ENCODE results near the gene NRXN3.

Gene NRXN3

DNA sequence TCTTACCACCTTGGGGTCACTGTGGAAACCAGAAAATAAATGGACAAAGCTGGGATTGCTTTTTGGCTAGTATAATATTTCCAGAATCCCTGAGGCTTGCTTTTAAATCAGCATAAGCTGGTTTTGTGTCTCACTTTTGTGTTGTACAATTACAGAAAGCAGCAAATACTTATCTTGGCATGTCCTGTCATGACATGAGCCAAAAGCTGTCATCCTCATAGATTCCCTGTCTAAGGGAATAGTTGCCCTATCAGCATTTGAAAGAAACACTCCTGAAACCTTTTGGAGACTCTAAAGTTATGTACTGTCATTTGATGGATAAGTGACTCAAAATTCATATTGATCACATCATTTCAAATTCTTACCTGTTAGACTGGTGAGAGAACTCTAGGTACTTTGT is 987.2 kb downstream of the NRXN3 start:
- no peaks in the 10 kb centered on the region for H3K4me1 ChIP-seq (ENCODE audit: control insufficient read depth, insufficient read depth, low read length, unreplicated experiment)
- H3K4me3 ChIP-seq (ENCODE audit: low read depth, low read length): no peak overlapping the region
- no peaks in the 10 kb centered on the region for H3K79me2 ChIP-seq (ENCODE audit: control insufficient read depth, insufficient read depth, low read length, unreplicated experiment)
- no peak overlapping the region for H2AFZ ChIP-seq (ENCODE audit: low read length, unreplicated experiment)
- no peak overlapping the region for H3K27ac ChIP-seq (ENCODE audit: low read depth, low read length)
- H3K27me3 ChIP-seq (ENCODE audit: insufficient read depth, low read length): peaks cover 30% of the 10 kb centered on the region
- no peaks in the 10 kb centered on the region for H3K36me3 ChIP-seq (ENCODE audit: insufficient read depth, low read length)

DNA sequence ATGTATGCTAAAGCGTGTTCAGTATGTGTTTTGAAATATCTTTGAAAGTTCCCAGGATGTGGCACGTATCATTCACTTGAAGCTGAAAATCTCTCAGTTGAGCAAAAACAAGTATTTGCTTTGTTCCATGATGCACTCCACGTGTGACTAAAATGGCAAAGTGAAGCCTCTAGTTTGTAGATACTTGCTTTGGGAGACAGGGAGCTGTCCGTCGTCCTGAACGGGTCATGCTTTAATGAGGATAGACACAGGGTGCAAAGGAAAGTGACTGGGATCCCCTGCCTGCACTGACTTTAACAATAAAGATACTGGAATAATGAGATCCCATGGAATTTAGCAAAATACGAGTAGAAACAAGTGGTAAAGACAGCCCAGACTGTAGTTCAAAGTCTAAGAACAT is 991.4 kb downstream of the NRXN3 start:
- no peak overlapping the region for H3K27ac ChIP-seq (ENCODE audit: low read depth, low read length)
- H3K4me1 ChIP-seq (ENCODE audit: control insufficient read depth, insufficient read depth, low read length, unreplicated experiment): no peaks in the 10 kb centered on the region
- no peaks in the 10 kb centered on the region for H3K36me3 ChIP-seq (ENCODE audit: insufficient read depth, low read length)

DNA sequence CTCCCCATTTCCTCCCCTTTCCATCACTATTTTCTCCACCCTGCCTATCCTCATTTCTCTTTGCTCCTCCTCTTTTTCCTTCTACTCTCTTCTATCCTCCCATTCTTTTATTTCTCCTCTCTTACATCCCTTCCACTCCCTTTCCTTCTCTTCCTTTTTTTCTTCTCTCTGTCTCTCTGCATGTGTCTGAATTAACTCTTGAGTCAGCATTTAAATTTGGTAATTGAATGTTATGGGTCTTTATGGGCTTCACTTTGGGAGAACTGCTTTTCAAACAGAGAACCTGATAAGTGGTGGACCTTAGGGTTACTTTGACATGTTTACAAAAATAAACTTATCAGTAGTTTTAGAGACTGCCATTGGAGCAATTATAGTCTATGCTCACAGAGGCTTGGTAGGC is 992.7 kb downstream of the NRXN3 start:
- H2AFZ ChIP-seq (ENCODE audit: low read length, unreplicated experiment): no peak overlapping the region
- H3K4me1 ChIP-seq (ENCODE audit: control insufficient read depth, insufficient read depth, low read length, unreplicated experiment): no peaks in the 10 kb centered on the region
- no peaks in the 10 kb centered on the region for H3K27me3 ChIP-seq (ENCODE audit: insufficient read depth, low read length)
- no peak overlapping the region for H3K27ac ChIP-seq (ENCODE audit: low read depth, low read length)
- H3K79me2 ChIP-seq (ENCODE audit: control insufficient read depth, insufficient read depth, low read length, unreplicated experiment): no peaks in the 10 kb centered on the region
- no peak overlapping the region for H3K4me3 ChIP-seq (ENCODE audit: low read depth, low read length)
- no peaks in the 10 kb centered on the region for H3K36me3 ChIP-seq (ENCODE audit: insufficient read depth, low read length)

More for the DNA sequence above, 991.4 kb downstream of the NRXN3 start:
- Histone ChIP-seq H3K27me3 (ENCODE audit: insufficient read depth, low read length) (peaks cover 10% of the 10 kb centered on the region), H3K4me3 (ENCODE audit: low read depth, low read length) (no peak overlapping the region), H3K79me2 (ENCODE audit: control insufficient read depth, insufficient read depth, low read length, unreplicated experiment) (no peaks in the 10 kb centered on the region), H2AFZ (ENCODE audit: low read length, unreplicated experiment) (no peak overlapping the region)

DNA sequence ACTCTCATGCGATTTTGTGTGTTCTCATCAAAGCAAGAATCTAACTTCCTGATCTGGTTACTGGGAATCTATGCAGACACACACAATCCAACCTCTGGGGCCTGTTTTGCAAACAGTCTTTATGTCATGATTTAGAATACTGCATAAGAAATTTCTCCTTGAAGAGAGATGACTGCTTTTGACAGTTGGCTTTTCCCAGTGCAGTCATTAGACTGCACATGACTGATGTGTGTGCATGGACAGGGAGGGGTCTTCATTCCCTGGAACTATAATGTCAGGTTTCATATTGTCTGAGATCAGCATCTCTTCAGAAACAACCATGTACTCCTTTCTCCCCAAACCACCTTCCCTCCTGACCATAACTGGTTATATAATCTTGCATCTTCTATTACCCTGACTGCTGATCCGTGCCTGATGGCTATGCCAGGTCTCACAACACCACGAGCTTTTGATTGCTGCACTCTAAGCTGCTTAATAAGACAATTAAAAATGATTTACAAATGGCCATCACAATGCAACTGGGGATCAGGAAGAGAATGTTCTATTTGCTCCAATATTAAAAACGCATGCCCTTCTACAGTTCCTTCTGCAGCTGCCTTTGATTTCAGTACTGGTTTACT is 995.4 kb downstream of the NRXN3 start:
- Histone ChIP-seq H3K36me3 (ENCODE audit: insufficient read depth, low read length) (no peaks in the 10 kb centered on the region), H3K27me3 (ENCODE audit: insufficient read depth, low read length) (no peaks in the 10 kb centered on the region), H2AFZ (ENCODE audit: low read length, unreplicated experiment) (no peak overlapping the region), H3K79me2 (ENCODE audit: control insufficient read depth, insufficient read depth, low read length, unreplicated experiment) (no peaks in the 10 kb centered on the region), H3K4me3 (ENCODE audit: low read depth, low read length) (no peak overlapping the region), H3K27ac (ENCODE audit: low read depth, low read length) (no peak overlapping the region), H3K4me1 (ENCODE audit: control insufficient read depth, insufficient read depth, low read length, unreplicated experiment) (no peaks in the 10 kb centered on the region)

DNA sequence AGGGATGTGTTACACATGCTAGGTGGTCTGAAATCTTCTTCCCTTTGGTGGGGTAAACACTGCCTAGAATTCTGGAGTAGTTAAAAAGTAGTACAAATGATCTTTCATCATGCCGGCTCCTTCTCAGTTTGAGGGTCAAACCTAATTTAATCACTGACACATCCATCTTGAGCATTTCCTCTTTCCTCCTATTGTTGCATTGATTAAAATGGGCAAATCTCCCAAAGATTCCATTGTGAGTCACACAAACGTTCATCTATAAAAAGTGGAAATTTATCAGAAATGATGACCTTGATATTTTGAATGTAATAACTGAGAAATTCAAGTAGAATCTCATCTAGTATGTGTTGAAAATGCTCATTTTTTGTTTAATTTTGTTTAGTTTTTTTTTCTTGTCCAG is 996.0 kb downstream of the NRXN3 start:
- no peaks in the 10 kb centered on the region for H3K36me3 ChIP-seq (ENCODE audit: insufficient read depth, low read length)

DNA sequence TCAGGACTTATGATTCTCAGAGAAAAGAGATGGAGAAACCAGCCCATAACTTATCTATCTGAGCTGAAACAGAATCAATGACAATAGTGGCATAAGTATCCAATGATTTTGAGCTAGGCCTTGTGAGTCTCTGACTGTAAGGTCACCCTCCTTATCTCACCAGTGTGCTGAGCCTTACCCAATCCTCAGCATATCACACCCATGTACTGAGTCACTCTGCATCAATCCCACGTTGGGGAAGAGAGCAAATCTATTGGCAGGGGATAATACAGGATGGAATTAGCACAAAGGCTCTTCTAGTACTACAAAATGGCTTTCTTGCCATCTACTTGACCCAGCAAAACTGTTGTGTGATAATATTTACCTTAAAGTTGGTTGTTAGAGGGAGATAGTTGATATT is 997.8 kb downstream of the NRXN3 start:
- Histone ChIP-seq H3K4me1 (ENCODE audit: control insufficient read depth, insufficient read depth, low read length, unreplicated experiment) (no peaks in the 10 kb centered on the region), H3K27ac (ENCODE audit: low read depth, low read length) (no peak overlapping the region), H3K27me3 (ENCODE audit: insufficient read depth, low read length) (no peaks in the 10 kb centered on the region), H3K4me3 (ENCODE audit: low read depth, low read length) (no peak overlapping the region), H3K79me2 (ENCODE audit: control insufficient read depth, insufficient read depth, low read length, unreplicated experiment) (no peaks in the 10 kb centered on the region), H3K36me3 (ENCODE audit: insufficient read depth, low read length) (no peaks in the 10 kb centered on the region), H2AFZ (ENCODE audit: low read length, unreplicated experiment) (no peak overlapping the region)

More for the DNA sequence above, 996.0 kb downstream of the NRXN3 start:
- H3K79me2 ChIP-seq (ENCODE audit: control insufficient read depth, insufficient read depth, low read length, unreplicated experiment): no peaks in the 10 kb centered on the region
- no peaks in the 10 kb centered on the region for H3K4me1 ChIP-seq (ENCODE audit: control insufficient read depth, insufficient read depth, low read length, unreplicated experiment)
- H2AFZ ChIP-seq (ENCODE audit: low read length, unreplicated experiment): no peak overlapping the region
- no peak overlapping the region for H3K27ac ChIP-seq (ENCODE audit: low read depth, low read length)
- H3K4me3 ChIP-seq (ENCODE audit: low read depth, low read length): no peak overlapping the region
- no peaks in the 10 kb centered on the region for H3K27me3 ChIP-seq (ENCODE audit: insufficient read depth, low read length)

DNA sequence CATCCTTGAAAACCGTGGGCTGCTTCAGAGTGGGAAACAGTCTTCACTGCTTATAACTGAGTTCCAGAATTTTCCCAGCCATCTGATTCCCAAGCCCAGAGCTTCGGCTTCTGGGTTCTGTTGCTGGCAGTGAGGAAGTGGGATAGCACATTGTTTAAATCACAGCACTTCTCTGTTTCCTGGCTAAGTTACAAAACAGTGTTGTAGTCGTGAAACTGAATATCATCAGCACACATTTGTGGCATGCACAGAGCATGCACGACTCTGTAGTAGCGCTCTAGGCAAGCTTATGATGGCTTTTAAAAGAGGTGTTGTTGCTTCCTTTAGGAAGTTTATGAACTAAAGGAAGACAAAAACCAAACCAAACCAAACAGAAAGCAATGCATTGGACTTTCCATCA is 1005.5 kb downstream of the NRXN3 start:
- peak overlapping the region; percentile 29 for H2AFZ ChIP-seq (ENCODE audit: low read length, unreplicated experiment)
- H3K36me3 ChIP-seq (ENCODE audit: insufficient read depth, low read length): no peaks in the 10 kb centered on the region
- no peak overlapping the region for H3K4me3 ChIP-seq (ENCODE audit: low read depth, low read length)
- no peaks in the 10 kb centered on the region for H3K79me2 ChIP-seq (ENCODE audit: control insufficient read depth, insufficient read depth, low read length, unreplicated experiment)
- H3K27me3 ChIP-seq (ENCODE audit: insufficient read depth, low read length): peaks cover 5% of the 10 kb centered on the region; the same call in 1 of the 2 replicates
- H3K4me1 ChIP-seq (ENCODE audit: control insufficient read depth, insufficient read depth, low read length, unreplicated experiment): no peaks in the 10 kb centered on the region
- H3K27ac ChIP-seq (ENCODE audit: low read depth, low read length): no peak overlapping the region

DNA sequence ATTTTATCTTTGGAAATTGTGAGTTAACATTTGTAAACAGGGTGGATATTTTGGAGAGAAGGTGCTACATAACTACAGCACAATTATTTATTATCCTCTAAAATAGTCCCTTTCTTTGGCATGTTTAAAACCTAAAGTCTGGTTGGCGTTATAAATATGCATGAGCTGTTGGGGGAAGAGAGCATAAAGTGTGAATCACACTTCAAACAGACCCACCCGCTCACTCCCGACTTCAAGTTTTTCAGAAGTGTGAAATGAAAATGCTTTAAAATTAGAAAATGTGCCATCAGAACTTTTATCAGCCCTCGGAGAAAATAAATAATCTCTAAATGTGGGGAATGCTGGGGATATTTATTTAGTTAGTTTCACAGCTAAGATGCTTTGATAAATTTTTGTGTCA is 1006.9 kb downstream of the NRXN3 start:
- Histone ChIP-seq H3K79me2 (ENCODE audit: control insufficient read depth, insufficient read depth, low read length, unreplicated experiment) (no peaks in the 10 kb centered on the region), H3K27me3 (ENCODE audit: insufficient read depth, low read length) (peaks cover 5% of the 10 kb centered on the region; the same call in 1 of the 2 replicates), H3K36me3 (ENCODE audit: insufficient read depth, low read length) (no peaks in the 10 kb centered on the region), H3K27ac (ENCODE audit: low read depth, low read length) (no peak overlapping the region), H2AFZ (ENCODE audit: low read length, unreplicated experiment) (no peak overlapping the region), H3K4me3 (ENCODE audit: low read depth, low read length) (no peak overlapping the region), H3K4me1 (ENCODE audit: control insufficient read depth, insufficient read depth, low read length, unreplicated experiment) (no peaks in the 10 kb centered on the region)

DNA sequence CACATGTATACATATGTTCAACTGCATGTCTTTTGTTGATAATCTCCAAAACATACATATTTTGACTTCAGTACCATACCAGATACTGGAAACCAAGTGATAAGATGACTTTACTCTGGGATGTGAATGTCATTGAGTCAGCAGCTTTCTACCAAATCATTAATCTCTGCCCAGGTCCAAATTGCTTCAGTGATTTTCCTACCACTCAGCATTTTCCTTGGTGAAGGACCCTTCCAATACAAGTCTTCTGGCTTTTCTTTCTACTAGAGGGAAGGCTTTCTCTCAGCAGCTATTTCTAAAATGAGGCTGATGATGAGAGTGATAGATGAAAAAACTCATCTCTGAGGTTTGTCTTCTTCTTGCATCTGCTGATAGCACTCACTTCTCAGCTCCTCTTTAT is 1008.5 kb downstream of the NRXN3 start:
- no peak overlapping the region for H3K27ac ChIP-seq (ENCODE audit: low read depth, low read length)
- H3K79me2 ChIP-seq (ENCODE audit: control insufficient read depth, insufficient read depth, low read length, unreplicated experiment): no peaks in the 10 kb centered on the region
- H2AFZ ChIP-seq (ENCODE audit: low read length, unreplicated experiment): no peak overlapping the region
- H3K27me3 ChIP-seq (ENCODE audit: insufficient read depth, low read length): peaks cover 5% of the 10 kb centered on the region; the same call in 1 of the 2 replicates
- H3K36me3 ChIP-seq (ENCODE audit: insufficient read depth, low read length): no peaks in the 10 kb centered on the region
- no peaks in the 10 kb centered on the region for H3K4me1 ChIP-seq (ENCODE audit: control insufficient read depth, insufficient read depth, low read length, unreplicated experiment)
- no peak overlapping the region for H3K4me3 ChIP-seq (ENCODE audit: low read depth, low read length)

DNA sequence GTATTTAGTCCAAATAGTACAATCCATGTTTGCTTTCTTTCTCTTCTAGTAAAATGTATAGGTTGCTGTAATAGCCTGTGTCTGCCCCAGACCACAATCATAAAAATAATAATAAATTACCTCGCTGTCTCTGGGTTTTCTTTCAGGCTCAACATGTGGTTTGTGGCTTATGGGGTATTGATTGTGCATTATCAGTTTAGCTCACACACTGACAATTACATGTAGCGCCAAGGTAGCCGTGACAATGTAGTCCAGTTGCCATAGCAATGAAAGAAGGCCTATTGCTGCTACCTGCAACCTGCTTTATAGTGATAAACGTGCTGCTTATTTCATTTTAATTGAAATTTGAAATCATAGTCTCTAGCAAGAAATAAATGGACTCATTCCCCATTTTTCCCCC is 1009.8 kb downstream of the NRXN3 start:
- H3K79me2 ChIP-seq (ENCODE audit: control insufficient read depth, insufficient read depth, low read length, unreplicated experiment): no peaks in the 10 kb centered on the region
- no peak overlapping the region for H3K27ac ChIP-seq (ENCODE audit: low read depth, low read length)
- no peak overlapping the region for H2AFZ ChIP-seq (ENCODE audit: low read length, unreplicated experiment)
- no peaks in the 10 kb centered on the region for H3K4me1 ChIP-seq (ENCODE audit: control insufficient read depth, insufficient read depth, low read length, unreplicated experiment)
- no peaks in the 10 kb centered on the region for H3K36me3 ChIP-seq (ENCODE audit: insufficient read depth, low read length)
- no peak overlapping the region for H3K4me3 ChIP-seq (ENCODE audit: low read depth, low read length)
- peaks cover 5% of the 10 kb centered on the region; the same call in 1 of the 2 replicates for H3K27me3 ChIP-seq (ENCODE audit: insufficient read depth, low read length)

DNA sequence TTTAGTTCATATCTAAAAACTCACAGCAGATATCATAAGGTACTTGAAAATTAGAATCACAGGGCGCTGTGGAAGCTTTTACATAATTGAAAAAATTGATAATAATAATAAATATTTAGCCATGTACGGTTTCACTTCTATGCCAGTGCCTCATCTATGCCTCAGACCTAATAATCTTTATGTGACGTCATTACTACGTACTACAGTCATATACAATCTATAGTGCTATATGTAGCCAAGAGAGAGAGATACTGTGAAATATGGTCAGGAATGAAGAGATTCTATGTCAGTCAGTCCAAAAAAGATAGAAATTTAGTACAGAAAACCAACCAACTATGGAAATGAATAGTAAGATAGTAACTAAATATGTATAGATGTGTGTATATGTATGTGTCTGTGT is 1010.5 kb downstream of the NRXN3 start:
- no peak overlapping the region for H3K4me3 ChIP-seq (ENCODE audit: low read depth, low read length)
- H3K27me3 ChIP-seq (ENCODE audit: insufficient read depth, low read length): peaks cover 5% of the 10 kb centered on the region; the same call in 1 of the 2 replicates
- H3K4me1 ChIP-seq (ENCODE audit: control insufficient read depth, insufficient read depth, low read length, unreplicated experiment): no peaks in the 10 kb centered on the region
- no peak overlapping the region for H2AFZ ChIP-seq (ENCODE audit: low read length, unreplicated experiment)
- H3K79me2 ChIP-seq (ENCODE audit: control insufficient read depth, insufficient read depth, low read length, unreplicated experiment): no peaks in the 10 kb centered on the region
- H3K27ac ChIP-seq (ENCODE audit: low read depth, low read length): no peak overlapping the region
- no peaks in the 10 kb centered on the region for H3K36me3 ChIP-seq (ENCODE audit: insufficient read depth, low read length)

All from ACC112 (cell line).